ENCODE data around the gene PLA2G6.

Gene PLA2G6

DNA sequence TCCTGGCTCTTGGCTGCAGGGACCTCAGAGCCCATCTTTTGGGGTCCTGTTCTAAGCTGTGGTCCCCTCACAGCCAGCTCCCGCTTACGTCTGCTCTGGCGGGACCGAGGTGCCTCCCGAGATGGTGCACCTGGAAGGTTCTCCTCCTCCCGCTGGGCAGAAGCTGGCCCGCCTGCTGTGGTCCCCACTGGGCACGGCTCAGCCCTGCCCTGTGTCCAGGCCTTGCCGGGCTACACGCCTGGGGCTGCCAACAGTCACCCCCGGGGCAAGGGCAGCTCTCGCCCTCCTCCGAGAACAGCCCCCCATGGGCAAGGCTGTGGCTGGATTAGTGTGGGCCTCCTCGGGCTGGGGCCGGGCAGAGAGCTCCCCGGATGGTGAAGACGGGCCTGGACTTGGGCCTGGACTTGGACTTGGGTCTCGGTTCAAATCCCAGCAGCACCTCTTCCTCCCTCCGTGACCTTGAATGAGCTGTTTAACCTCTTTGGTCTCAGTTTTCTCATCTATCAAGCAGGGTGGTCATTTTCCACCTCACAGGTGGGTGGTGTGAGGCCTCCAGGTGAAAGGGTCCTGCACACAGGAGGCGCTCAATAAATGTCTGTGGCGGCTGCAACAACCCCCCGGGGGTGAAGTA lies 72.1 kb downstream of the PLA2G6 start:
- Histone ChIP-seq H3K4me3 (ENCODE audit: low read length) (no peak overlapping the region), H3K27me3 (ENCODE audit: control insufficient read depth, insufficient read depth, low read length) (no peaks in the 10 kb centered on the region), H3K9me3 (replicated peaks; ENCODE audit: low read length) (no peaks in the 10 kb centered on the region), H3K4me2 (ENCODE audit: low read length) (no peak overlapping the region), H3K4me1 (ENCODE audit: control insufficient read depth, insufficient read depth, low read length) (peaks cover 6% of the 10 kb centered on the region), H3K36me3 (ENCODE audit: insufficient read depth, low read length) (no peaks in the 10 kb centered on the region), H3K9ac (ENCODE audit: low read depth, low read length) (no peak overlapping the region)

DNA sequence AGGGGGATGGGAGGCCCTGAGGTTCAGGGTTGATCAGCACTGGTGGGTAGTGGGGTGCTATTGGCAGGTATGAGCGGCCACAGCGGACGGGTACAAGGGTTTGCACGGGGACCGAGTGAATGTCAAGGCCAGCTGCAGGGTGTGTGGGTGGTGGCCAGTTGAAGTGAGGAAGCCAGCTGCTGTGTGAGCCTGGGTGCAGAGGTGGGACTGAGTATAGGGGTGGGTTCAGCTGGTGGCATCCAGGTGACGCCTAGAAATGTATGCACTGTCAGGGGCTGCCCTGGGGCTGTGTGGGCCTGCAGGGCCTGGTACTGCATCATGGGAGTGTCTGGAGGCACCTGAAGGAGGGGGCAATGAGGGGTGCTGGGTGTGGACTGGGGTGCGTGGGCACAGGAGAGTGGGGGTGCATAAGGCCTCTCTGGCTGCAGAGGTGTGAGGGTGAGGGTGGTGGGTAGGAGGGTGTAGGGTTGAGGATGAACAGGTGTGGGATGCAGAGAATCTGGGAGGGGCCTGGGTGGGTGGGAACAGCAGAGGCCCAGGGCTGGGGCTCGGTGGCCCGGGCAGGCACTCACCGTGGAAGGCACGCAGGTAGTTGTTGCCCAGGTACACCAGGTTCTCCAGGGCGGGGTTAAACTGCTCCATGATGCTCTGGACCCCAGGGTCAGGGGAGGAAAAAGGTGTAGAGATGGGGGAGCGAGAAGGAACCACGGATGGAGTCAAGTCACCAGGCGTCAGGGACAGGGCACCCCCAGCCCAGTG lies 72.9 kb downstream of the PLA2G6 start:
- Histone ChIP-seq H3K36me3 (ENCODE audit: insufficient read depth, low read length) (no peaks in the 10 kb centered on the region), H3K4me2 (ENCODE audit: low read length) (no peak overlapping the region), H3K4me3 (ENCODE audit: low read length) (no peak overlapping the region), H3K9ac (ENCODE audit: low read depth, low read length) (no peak overlapping the region), H3K9me3 (replicated peaks; ENCODE audit: low read length) (no peaks in the 10 kb centered on the region), H3K4me1 (ENCODE audit: control insufficient read depth, insufficient read depth, low read length) (peaks cover 6% of the 10 kb centered on the region), H3K27me3 (ENCODE audit: control insufficient read depth, insufficient read depth, low read length) (no peaks in the 10 kb centered on the region)

DNA sequence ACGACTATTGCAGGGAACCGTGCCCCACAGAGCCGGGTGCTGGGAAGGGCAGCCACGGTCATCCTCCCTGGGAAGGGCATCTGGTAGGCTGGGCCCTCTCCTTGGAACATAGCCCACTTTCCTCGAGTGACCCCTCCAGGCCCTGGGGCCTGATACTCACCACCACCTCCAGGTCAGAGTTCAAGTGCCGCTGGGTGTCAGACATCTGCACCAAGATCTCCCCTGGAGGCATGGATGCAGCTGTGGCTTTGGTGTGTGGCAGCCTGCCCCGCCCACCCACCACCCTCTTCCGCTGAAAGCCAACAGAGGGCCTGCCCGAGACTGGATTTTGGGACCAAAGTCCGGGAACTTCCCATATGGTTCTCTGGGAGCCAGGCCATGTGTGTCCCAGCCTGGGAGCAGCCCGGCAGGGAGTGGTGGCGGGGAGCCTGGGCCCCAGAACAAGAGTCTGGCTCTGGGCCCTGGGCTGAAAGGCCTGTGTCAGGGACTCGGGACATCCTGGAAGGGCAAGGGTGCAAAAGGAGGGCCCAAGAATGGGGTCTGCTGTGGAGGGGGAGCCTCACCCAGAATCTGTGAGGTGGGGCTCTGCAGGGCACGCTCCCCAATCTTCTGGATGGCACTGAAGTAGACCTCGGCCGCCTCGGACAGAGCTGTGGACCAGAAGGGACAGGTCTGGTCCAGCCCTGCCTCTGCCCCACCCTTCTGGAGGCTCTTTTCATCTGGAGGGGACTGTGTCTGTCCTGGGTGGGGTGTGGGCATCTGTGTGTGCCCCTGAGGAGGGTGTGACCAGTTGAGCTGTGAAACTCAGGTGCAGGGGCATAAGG lies 73.7 kb downstream of the PLA2G6 start:
- H3K27me3 ChIP-seq (ENCODE audit: control insufficient read depth, insufficient read depth, low read length) = no peaks in the 10 kb centered on the region
- H3K4me2 ChIP-seq (ENCODE audit: low read length) = no peak overlapping the region
- H3K36me3 ChIP-seq (ENCODE audit: insufficient read depth, low read length) = no peaks in the 10 kb centered on the region
- no peak overlapping the region for H3K4me3 ChIP-seq (ENCODE audit: low read length)
- H3K4me1 ChIP-seq (ENCODE audit: control insufficient read depth, insufficient read depth, low read length) = peaks cover 6% of the 10 kb centered on the region
- no peak overlapping the region for H3K9ac ChIP-seq (ENCODE audit: low read depth, low read length)
- no peaks in the 10 kb centered on the region for H3K9me3 ChIP-seq (replicated peaks; ENCODE audit: low read length)

DNA sequence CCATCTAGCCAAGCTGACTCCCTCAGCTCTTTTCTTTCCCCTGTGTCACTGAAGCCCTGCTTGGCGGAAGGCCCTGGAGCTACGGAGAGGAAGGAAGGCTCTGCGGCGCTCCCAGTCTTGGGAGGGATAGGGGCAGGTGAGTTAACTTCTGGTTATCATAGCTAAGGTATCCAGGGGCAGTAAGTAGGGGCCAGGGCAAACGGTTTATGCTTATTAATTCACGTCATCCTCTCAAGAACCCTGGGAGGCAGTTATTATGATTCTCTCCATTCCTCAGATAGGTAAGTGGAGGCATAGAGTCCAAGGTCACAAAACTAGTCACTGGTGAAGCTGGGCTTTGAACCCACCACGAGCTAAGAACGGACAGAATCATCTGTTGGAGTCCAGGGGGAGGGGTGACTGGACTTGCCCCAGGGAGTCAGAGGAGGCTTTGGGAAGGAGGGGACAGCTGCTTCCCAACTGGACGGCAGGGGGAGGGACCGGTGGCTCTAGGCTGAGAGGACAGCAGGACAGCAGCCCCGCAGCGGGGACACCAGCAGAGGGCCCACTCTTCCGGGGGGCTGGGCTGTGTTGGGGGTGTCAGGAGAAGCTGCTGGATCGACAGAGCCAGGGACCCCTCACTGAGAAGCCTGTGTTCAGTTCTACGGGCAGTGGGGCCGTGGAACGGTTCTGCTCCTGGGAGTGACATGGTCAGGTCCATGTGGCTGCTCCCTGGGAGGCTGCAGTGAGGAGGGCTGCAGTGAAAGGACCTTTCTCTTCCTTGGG lies 74.6 kb downstream of the PLA2G6 start:
- Histone ChIP-seq H3K4me1 (ENCODE audit: control insufficient read depth, insufficient read depth, low read length) (peaks cover 6% of the 10 kb centered on the region), H3K4me2 (ENCODE audit: low read length) (no peak overlapping the region), H3K9ac (ENCODE audit: low read depth, low read length) (no peak overlapping the region), H3K4me3 (ENCODE audit: low read length) (no peak overlapping the region), H3K9me3 (replicated peaks; ENCODE audit: low read length) (no peaks in the 10 kb centered on the region), H3K36me3 (ENCODE audit: insufficient read depth, low read length) (no peaks in the 10 kb centered on the region), H3K27me3 (ENCODE audit: control insufficient read depth, insufficient read depth, low read length) (no peaks in the 10 kb centered on the region)

DNA sequence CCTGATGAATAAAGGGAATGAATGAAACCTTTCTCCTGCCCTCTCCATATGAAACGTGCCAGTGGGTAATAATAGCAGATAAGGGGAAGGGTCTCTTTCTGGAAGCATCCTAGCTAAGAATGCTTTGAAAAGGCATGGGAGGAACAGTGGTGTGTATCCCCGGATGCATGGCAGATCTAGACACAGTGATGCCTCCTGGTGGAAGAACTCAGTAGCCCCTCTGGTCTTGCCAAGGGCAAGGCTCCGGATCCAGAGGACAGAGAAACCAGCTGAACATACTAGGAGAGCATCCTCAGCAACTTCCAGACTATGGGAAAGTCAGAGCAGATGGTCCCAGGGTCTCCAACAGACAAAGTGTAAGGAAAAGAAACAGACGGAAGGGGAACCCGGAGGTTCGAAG lies 77.5 kb downstream of the PLA2G6 start:
- peaks cover 6% of the 10 kb centered on the region for H3K4me1 ChIP-seq (ENCODE audit: control insufficient read depth, insufficient read depth, low read length)
- no peak overlapping the region for H3K4me3 ChIP-seq (ENCODE audit: low read length)
- H3K36me3 ChIP-seq (ENCODE audit: insufficient read depth, low read length) = no peaks in the 10 kb centered on the region
- no peak overlapping the region for H3K4me2 ChIP-seq (ENCODE audit: low read length)
- no peaks in the 10 kb centered on the region for H3K9me3 ChIP-seq (replicated peaks; ENCODE audit: low read length)
- no peak overlapping the region for H3K9ac ChIP-seq (ENCODE audit: low read depth, low read length)
- H3K27me3 ChIP-seq (ENCODE audit: control insufficient read depth, insufficient read depth, low read length) = no peaks in the 10 kb centered on the region

DNA sequence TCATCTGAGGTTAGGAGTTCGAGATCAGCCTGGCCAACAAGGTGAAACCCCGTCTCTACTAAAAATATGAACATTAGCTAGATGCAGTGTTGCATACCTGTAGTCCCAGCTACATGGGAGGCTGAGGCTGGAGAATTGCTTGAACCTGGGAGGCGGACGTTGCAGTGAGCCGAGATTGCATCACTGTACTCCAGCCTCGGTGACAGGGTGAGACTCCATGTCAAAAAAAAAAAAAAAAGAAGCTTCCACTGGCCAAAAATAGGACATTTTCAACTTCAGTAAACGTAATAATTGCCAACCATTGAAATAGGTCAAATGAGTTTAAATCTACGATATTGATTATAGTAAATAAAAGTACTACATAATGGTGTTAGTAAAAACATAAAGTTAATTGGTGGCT lies 78.0 kb downstream of the PLA2G6 start:
- H3K9ac ChIP-seq (ENCODE audit: low read depth, low read length) = no peak overlapping the region
- no peaks in the 10 kb centered on the region for H3K27me3 ChIP-seq (ENCODE audit: control insufficient read depth, insufficient read depth, low read length)
- H3K4me2 ChIP-seq (ENCODE audit: low read length) = no peak overlapping the region
- no peaks in the 10 kb centered on the region for H3K9me3 ChIP-seq (replicated peaks; ENCODE audit: low read length)
- peaks cover 6% of the 10 kb centered on the region for H3K4me1 ChIP-seq (ENCODE audit: control insufficient read depth, insufficient read depth, low read length)
- no peak overlapping the region for H3K4me3 ChIP-seq (ENCODE audit: low read length)
- H3K36me3 ChIP-seq (ENCODE audit: insufficient read depth, low read length) = no peaks in the 10 kb centered on the region

DNA sequence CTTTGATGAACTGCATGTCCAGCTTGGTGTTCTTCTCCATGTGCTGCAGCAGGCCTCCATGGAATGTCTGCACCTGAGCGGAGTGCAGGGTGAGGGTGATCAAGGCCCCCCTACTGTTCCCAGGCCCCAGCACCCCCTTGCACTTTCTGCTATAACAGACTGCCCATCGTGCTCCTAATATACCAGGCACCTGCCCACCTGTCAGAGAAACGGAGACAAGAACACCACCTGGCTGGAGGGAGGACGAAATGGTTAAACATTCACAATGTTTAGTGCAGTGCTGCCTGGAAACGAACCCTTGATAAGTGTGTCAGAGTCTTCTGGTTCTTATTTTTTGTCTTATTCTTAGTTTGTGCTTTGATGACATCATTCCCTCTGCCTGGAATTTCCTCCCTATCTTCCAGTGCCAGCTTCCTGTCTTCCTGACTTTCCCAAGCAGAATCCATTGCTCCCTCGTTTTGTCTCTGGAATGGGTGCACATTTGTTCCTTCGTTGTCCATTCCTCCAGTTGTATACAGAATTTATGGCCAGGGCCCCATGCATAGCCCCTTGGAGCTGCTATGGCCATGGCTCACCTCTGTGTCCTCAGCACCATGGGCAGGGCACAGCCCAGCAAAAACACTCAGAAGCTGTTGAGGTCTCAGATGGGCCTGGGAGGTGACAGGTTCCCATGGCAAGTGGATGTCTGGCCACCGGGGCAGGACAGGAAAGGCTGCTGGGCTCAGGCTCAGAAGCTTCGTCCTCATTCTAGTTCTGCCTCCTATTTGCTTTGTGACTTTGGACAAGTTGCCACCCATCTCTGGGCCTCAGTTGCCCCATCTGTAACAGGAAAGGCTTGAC lies 83.0 kb downstream of the PLA2G6 start:
- no peak overlapping the region for H3K4me3 ChIP-seq (ENCODE audit: low read length)
- H3K27me3 ChIP-seq (ENCODE audit: control insufficient read depth, insufficient read depth, low read length) = no peaks in the 10 kb centered on the region
- no peaks in the 10 kb centered on the region for H3K4me1 ChIP-seq (ENCODE audit: control insufficient read depth, insufficient read depth, low read length)
- no peaks in the 10 kb centered on the region for H3K36me3 ChIP-seq (ENCODE audit: insufficient read depth, low read length)
- H3K4me2 ChIP-seq (ENCODE audit: low read length) = no peak overlapping the region
- no peaks in the 10 kb centered on the region for H3K9me3 ChIP-seq (replicated peaks; ENCODE audit: low read length)
- no peak overlapping the region for H3K9ac ChIP-seq (ENCODE audit: low read depth, low read length)

DNA sequence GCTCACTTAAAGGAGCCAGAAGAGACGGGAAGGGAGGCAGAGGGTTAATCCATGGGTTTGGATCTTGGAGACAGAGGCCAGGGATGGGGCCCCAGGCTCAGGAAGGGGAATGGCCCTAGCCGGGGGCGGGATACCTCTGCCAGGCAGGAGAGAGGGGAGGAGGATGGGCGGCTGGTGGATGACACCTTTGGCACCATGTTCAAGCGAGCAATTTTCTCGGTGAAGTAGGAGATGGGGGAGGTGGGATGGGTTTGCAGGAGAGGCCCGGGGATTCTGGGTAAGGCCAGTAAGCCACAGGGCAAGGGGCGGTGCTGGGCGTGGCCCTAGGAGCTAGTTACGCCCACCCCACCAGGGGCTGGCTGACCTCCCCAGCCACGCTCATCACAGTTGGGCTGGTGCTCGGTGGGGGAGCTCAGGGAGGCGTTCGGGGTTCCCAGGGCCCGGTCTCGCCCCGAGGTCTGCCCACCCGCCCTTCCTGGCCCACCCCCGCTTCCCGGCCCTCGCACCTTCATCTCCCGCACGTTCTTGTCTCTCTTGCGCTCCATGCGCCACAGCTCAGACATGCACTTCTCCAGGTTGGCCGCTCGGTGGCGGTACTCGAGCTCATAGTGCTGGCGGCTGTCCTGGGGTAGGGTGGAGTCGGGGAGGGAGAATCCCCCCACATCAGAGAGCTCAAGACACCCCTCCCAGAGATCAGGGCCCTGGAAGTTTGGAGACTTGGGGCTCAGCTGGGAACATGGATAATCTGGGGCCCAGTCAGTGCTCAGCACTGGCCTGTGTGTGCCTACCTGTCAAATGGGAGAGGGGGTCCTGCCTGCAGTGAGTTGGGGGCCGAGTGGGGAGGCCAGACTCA lies 83.8 kb downstream of the PLA2G6 start:
- no peak overlapping the region for H3K9ac ChIP-seq (ENCODE audit: low read depth, low read length)

DNA sequence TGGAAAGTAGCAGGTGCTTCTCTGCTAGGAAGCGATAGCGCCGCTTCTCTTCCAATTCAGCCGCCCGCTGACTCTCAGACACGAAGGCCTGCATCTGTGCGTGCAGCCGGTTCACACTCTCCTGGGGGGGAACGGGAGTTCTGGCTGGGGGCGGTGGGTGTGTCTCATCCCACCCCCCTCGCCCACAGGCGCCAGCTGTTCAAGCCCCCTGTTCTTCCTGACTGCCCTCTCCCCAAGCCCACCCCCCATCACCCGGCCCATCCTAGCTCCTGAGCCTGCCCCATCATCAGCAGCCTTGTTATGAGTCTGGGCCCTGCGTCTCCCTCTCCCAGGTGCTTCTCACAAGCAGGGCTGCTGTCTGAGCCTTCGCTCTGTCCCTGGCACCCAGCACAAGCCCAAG lies 84.6 kb downstream of the PLA2G6 start:
- Histone ChIP-seq H3K27me3 (ENCODE audit: control insufficient read depth, insufficient read depth, low read length) (no peaks in the 10 kb centered on the region), H3K9me3 (replicated peaks; ENCODE audit: low read length) (no peaks in the 10 kb centered on the region), H3K4me2 (ENCODE audit: low read length) (no peak overlapping the region), H3K36me3 (ENCODE audit: insufficient read depth, low read length) (no peaks in the 10 kb centered on the region), H3K9ac (ENCODE audit: low read depth, low read length) (no peak overlapping the region), H3K4me3 (ENCODE audit: low read length) (no peak overlapping the region), H3K4me1 (ENCODE audit: control insufficient read depth, insufficient read depth, low read length) (no peaks in the 10 kb centered on the region)

More for the DNA sequence above, 83.8 kb downstream of the PLA2G6 start:
- H3K4me3 ChIP-seq (ENCODE audit: low read length) = no peak overlapping the region
- H3K9me3 ChIP-seq (replicated peaks; ENCODE audit: low read length) = no peaks in the 10 kb centered on the region
- H3K36me3 ChIP-seq (ENCODE audit: insufficient read depth, low read length) = no peaks in the 10 kb centered on the region
- H3K4me1 ChIP-seq (ENCODE audit: control insufficient read depth, insufficient read depth, low read length) = no peaks in the 10 kb centered on the region
- no peak overlapping the region for H3K4me2 ChIP-seq (ENCODE audit: low read length)
- H3K27me3 ChIP-seq (ENCODE audit: control insufficient read depth, insufficient read depth, low read length) = no peaks in the 10 kb centered on the region

DNA sequence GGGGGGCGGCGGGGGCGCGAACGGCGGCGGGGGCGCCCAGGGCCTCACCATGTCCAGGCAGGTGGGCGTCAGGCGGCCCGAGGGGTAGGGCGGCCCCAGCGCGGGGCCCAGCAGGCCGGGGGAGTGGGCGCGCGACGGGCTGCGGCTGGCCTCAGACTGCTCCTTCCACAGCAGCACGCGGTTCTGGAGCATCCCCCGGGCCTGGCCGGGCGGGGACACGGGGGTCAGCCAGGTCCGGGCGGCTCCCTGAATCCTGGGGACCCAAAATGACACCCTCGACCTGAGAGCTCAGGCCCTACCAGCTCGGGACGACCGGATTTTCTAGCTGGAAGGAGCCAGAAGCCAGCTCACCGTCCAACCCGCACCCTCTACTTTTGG lies 92.2 kb downstream of the PLA2G6 start:
- H3K4me3 ChIP-seq (ENCODE audit: low read length) = no peak overlapping the region

More for the DNA sequence above, 92.2 kb downstream of the PLA2G6 start:
- Histone ChIP-seq H3K9me3 (replicated peaks; ENCODE audit: low read length) (no peaks in the 10 kb centered on the region), H3K27me3 (ENCODE audit: control insufficient read depth, insufficient read depth, low read length) (peaks cover 12% of the 10 kb centered on the region), H3K4me2 (ENCODE audit: low read length) (no peak overlapping the region), H3K4me1 (ENCODE audit: control insufficient read depth, insufficient read depth, low read length) (peaks cover 4% of the 10 kb centered on the region), H3K36me3 (ENCODE audit: insufficient read depth, low read length) (no peaks in the 10 kb centered on the region), H3K9ac (ENCODE audit: low read depth, low read length) (no peak overlapping the region)

Measured in skeletal muscle satellite cell (primary cell).